Trophoblast cell (in vitro differentiated cells and primary cell): ENCODE data around the gene RTP2.

ENCODE experiments used
- DNase-seq, 2 donors: peaks; one replicate each; pipeline ENCODE4 v3.0.0-alpha.2; 2016
- H2AFZ ChIP-seq: 2 replicates; pipeline ENCODE4 v1.6.1; 2013; ENCODE audit warnings: low read length, moderate library complexity, mild to moderate bottlenecking; ENCODE audit not compliant: insufficient read depth, poor library complexity
- H2AK5ac ChIP-seq: 2 replicates; pipeline ENCODE4 v1.6.1; 2013; ENCODE audit warnings: mild to moderate bottlenecking, low read length
- H2BK120ac ChIP-seq: 2 replicates; pipeline ENCODE4 v1.6.1; 2013; ENCODE audit warnings: low read length, mild to moderate bottlenecking, moderate library complexity; ENCODE audit not compliant: insufficient read depth, poor library complexity
- H2BK12ac ChIP-seq: 2 replicates; pipeline ENCODE4 v1.6.1; 2013; ENCODE audit warnings: mild to moderate bottlenecking, low read length, moderate library complexity
- H2BK5ac ChIP-seq: 2 replicates; pipeline ENCODE4 v1.6.1; 2013; ENCODE audit warnings: low read length, low read depth, moderate library complexity, mild to moderate bottlenecking; ENCODE audit not compliant: poor library complexity
- H3K14ac ChIP-seq: 2 replicates; pipeline ENCODE4 v1.6.1; 2013; ENCODE audit warnings: mild to moderate bottlenecking, low read length
- H3K18ac ChIP-seq: 2 replicates; pipeline ENCODE4 v1.6.1; 2013; ENCODE audit warnings: mild to moderate bottlenecking, low read length
- H3K23ac ChIP-seq: 2 replicates; pipeline ENCODE4 v1.6.1; 2013; ENCODE audit warnings: low read length
- H3K27ac ChIP-seq: 2 replicates; pipeline ENCODE4 v1.5.1; 2013; ENCODE audit warnings: low read depth, mild to moderate bottlenecking, inconsistent platforms, low read length, moderate library complexity
- H3K27me3 ChIP-seq: 2 replicates; pipeline ENCODE4 v1.6.1; 2013; ENCODE audit warnings: inconsistent platforms, mild to moderate bottlenecking, low read length, moderate library complexity; ENCODE audit not compliant: insufficient read depth
- H3K36me3 ChIP-seq, 2 experiments: 1 replicate in 1 of 2; 2 replicates in 1 of 2; pipeline ENCODE4 v1.6.1; 2013; ENCODE audit warnings: low read length in 2 of 2, mild to moderate bottlenecking in 2 of 2, moderate library complexity in 1 of 2; ENCODE audit not compliant: insufficient read depth in 2 of 2, control insufficient read depth in 1 of 2
- H3K4ac ChIP-seq: 2 replicates; pipeline ENCODE4 v1.6.1; 2013; ENCODE audit warnings: low read depth, mild to moderate bottlenecking, low read length, moderate library complexity
- H3K4me1 ChIP-seq, 2 experiments: 1 replicate in 1 of 2; 2 replicates in 1 of 2; pipeline ENCODE4 v1.6.1; 2013; ENCODE audit warnings: low read length in 2 of 2, mild to moderate bottlenecking in 2 of 2, moderate library complexity in 1 of 2; ENCODE audit not compliant: insufficient read depth in 2 of 2, control insufficient read depth in 1 of 2
- H3K4me2 ChIP-seq: 2 replicates; pipeline ENCODE4 v1.6.1; 2013; ENCODE audit warnings: inconsistent platforms, mild to moderate bottlenecking, low read length, moderate library complexity
- H3K4me3 ChIP-seq: 2 replicates; pipeline ENCODE4 v1.5.1; 2013; ENCODE audit warnings: mild to moderate bottlenecking, low read depth, low read length, inconsistent platforms
- H3K79me1 ChIP-seq: one replicate; pipeline ENCODE4 v1.6.1; 2013; ENCODE audit warnings: low read length
- H3K79me2 ChIP-seq: 2 replicates; pipeline ENCODE4 v1.6.1; 2013; ENCODE audit warnings: low read length, mild to moderate bottlenecking; ENCODE audit not compliant: control insufficient read depth, insufficient read depth, poor library complexity
- H3K9ac ChIP-seq: 2 replicates; pipeline ENCODE4 v1.6.1; 2013; ENCODE audit warnings: mild to moderate bottlenecking, low read length
- H3K9me3 ChIP-seq: 2 replicates; pipeline ENCODE4 v1.6.1; 2013; ENCODE audit warnings: low read depth, mild to moderate bottlenecking, control low read depth, inconsistent platforms, low read length; ENCODE audit not compliant: insufficient read depth
- H4K12ac ChIP-seq: 2 replicates; pipeline ENCODE4 v1.6.1; 2013; ENCODE audit warnings: low read depth, mild to moderate bottlenecking, low read length, moderate library complexity
- H4K8ac ChIP-seq: 2 replicates; pipeline ENCODE4 v1.6.1; 2013; ENCODE audit warnings: low read depth, mild to moderate bottlenecking, low read length, moderate library complexity
- H4K91ac ChIP-seq: one replicate; pipeline ENCODE4 v1.6.1; 2013; ENCODE audit warnings: low read depth, mild to moderate bottlenecking, low read length, moderate library complexity
- WGBS: extraction: QIAGEN DNeasy Blood & Tissue Kit; methylation state at CpG from one replicate; pipeline ENCODE4 v1.1.7; 2013; ENCODE audit warnings: missing lambda C conversion rate; ENCODE audit not compliant: insufficient read length, insufficient coverage; ENCODE audit errors: extremely low coverage; 5-methylcytosine and 5-hydroxymethylcytosine counted together

The RTP2 gene

GRCh38 chr3:187722206-187722612 is 19.9 kb upstream of the RTP2 start:
- no peak overlapping the region for H3K18ac ChIP-seq
- H4K91ac ChIP-seq: no peak overlapping the region
- no peak overlapping the region for H3K23ac ChIP-seq
- peaks cover 25 to 40% of the 10 kb centered on the region in 2 experiments for H3K36me3 ChIP-seq
- no peak overlapping the region for H3K4me3 ChIP-seq
- H2AFZ ChIP-seq: no peak overlapping the region
- H3K9ac ChIP-seq: no peak overlapping the region
- no peaks in the 10 kb centered on the region for H3K9me3 ChIP-seq
- no peak for DNase-seq
- H3K4me2 ChIP-seq: no peak overlapping the region
- no peak overlapping the region for H2BK5ac ChIP-seq
- H4K8ac ChIP-seq: no peak overlapping the region
- H3K4ac ChIP-seq: no peak overlapping the region
- no peak overlapping the region for H3K27ac ChIP-seq
- H4K12ac ChIP-seq: no peak overlapping the region
- no peak overlapping the region for H2AK5ac ChIP-seq
- no peaks in the 10 kb centered on the region for H3K79me1 ChIP-seq
- WGBS: no CpG with 5 or more reads among the region's 10 CpGs
- H3K79me2 ChIP-seq: no peaks in the 10 kb centered on the region
- no peaks in the 10 kb centered on the region for H3K4me1 ChIP-seq
- no peak overlapping the region for H3K14ac ChIP-seq
- no peak overlapping the region for H2BK120ac ChIP-seq
- no peak overlapping the region for H2BK12ac ChIP-seq
- H3K27me3 ChIP-seq: no peaks in the 10 kb centered on the region

DNA sequence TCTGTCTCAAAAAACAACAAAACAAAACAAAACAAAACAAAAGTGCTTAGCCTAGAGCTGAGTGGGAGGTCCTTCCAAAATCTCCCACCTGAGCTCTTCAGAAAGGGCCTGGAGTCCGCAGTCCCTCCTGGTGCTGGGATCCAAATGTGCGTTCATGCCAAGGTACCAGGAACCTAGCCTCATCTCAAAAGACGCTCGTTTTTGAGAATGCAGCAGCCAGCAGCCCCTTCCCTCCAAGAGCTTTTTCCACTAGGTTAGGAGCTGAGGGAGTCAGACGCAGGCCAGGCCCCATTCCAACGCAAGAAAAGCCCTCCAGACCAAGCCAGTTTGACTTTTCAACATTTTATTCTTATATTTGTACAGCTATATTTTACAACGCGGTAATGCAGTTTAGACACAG is 18.7 kb upstream of the RTP2 start:
- H2BK120ac ChIP-seq: no peak overlapping the region
- H4K12ac ChIP-seq: no peak overlapping the region
- no peak overlapping the region for H3K23ac ChIP-seq
- H3K79me2 ChIP-seq: no peaks in the 10 kb centered on the region
- no peak overlapping the region for H2AFZ ChIP-seq
- no peaks in the 10 kb centered on the region for H3K4me1 ChIP-seq
- H3K4me3 ChIP-seq: no peak overlapping the region
- H4K8ac ChIP-seq: no peak overlapping the region
- peaks cover 19 to 33% of the 10 kb centered on the region in 2 experiments for H3K36me3 ChIP-seq
- H3K79me1 ChIP-seq: no peaks in the 10 kb centered on the region
- no peak overlapping the region for H3K4me2 ChIP-seq
- H3K9me3 ChIP-seq: no peaks in the 10 kb centered on the region
- DNase-seq: no peak
- no CpG with 5 or more reads among the region's 8 CpGs for WGBS
- H3K9ac ChIP-seq: no peak overlapping the region
- no peak overlapping the region for H3K4ac ChIP-seq
- no peak overlapping the region for H3K27ac ChIP-seq
- H4K91ac ChIP-seq: no peak overlapping the region
- H2AK5ac ChIP-seq: no peak overlapping the region
- H3K18ac ChIP-seq: no peak overlapping the region
- no peak overlapping the region for H3K14ac ChIP-seq
- no peaks in the 10 kb centered on the region for H3K27me3 ChIP-seq
- no peak overlapping the region for H2BK5ac ChIP-seq
- no peak overlapping the region for H2BK12ac ChIP-seq

GRCh38 chr3:187720337-187720670 is 17.9 kb upstream of the RTP2 start:
- no CpG with 5 or more reads among the region's 2 CpGs for WGBS
- no peak for DNase-seq
- no peak overlapping the region for H3K23ac ChIP-seq
- no peak overlapping the region for H3K27ac ChIP-seq
- no peaks in the 10 kb centered on the region for H3K27me3 ChIP-seq
- H3K9me3 ChIP-seq: no peaks in the 10 kb centered on the region
- no peak overlapping the region for H3K9ac ChIP-seq
- H3K36me3 ChIP-seq: peaks cover 15 to 25% of the 10 kb centered on the region in 2 experiments
- H2BK120ac ChIP-seq: no peak overlapping the region
- H3K4me2 ChIP-seq: no peak overlapping the region
- no peak overlapping the region for H4K91ac ChIP-seq
- H4K8ac ChIP-seq: no peak overlapping the region
- no peak overlapping the region for H2AFZ ChIP-seq
- no peak overlapping the region for H2BK12ac ChIP-seq
- H2BK5ac ChIP-seq: no peak overlapping the region
- H3K18ac ChIP-seq: no peak overlapping the region
- H3K4me1 ChIP-seq: no peaks in the 10 kb centered on the region
- H3K4me3 ChIP-seq: no peak overlapping the region
- no peaks in the 10 kb centered on the region for H3K79me1 ChIP-seq
- no peaks in the 10 kb centered on the region for H3K79me2 ChIP-seq
- H3K14ac ChIP-seq: no peak overlapping the region
- H3K4ac ChIP-seq: no peak overlapping the region
- no peak overlapping the region for H4K12ac ChIP-seq
- no peak overlapping the region for H2AK5ac ChIP-seq

GRCh38 chr3:187719628-187720336 is 17.4 kb upstream of the RTP2 start:
- Histone ChIP-seq H2BK12ac (no peak overlapping the region), H3K36me3 (peaks cover 10 to 20% of the 10 kb centered on the region in 2 experiments), H4K91ac (no peak overlapping the region), H3K4me1 (no peaks in the 10 kb centered on the region), H2AK5ac (no peak overlapping the region), H4K8ac (no peak overlapping the region), H3K23ac (no peak overlapping the region), H3K4ac (no peak overlapping the region), H3K27me3 (no peaks in the 10 kb centered on the region), H2AFZ (no peak overlapping the region), H3K9me3 (no peaks in the 10 kb centered on the region), H3K9ac (no peak overlapping the region), H4K12ac (no peak overlapping the region), H3K4me2 (no peak overlapping the region), H3K4me3 (no peak overlapping the region), H3K14ac (no peak overlapping the region), H2BK120ac (no peak overlapping the region), H3K79me1 (no peaks in the 10 kb centered on the region), H3K18ac (no peak overlapping the region), H3K79me2 (no peaks in the 10 kb centered on the region), H3K27ac (no peak overlapping the region), H2BK5ac (no peak overlapping the region)
- no CpG with 5 or more reads among the region's 6 CpGs for WGBS
- DNase-seq: no peak
